ENCODE measurements around the gene VWA7. TPM values are rescaled to one million over a fixed set of nuclear protein-coding genes. Genes with fewer than 3 reads are reported as not detected.

The VWA7 gene
- total RNA-seq, 1 donor from 2014 or later: 0.54 TPM

- Histone ChIP-seq H4K20me1 (ENCODE audit: insufficient read depth, low read length) (no peaks in the 10 kb centered on the region), H3K4me1 (ENCODE audit: insufficient read depth, low read length) (peaks cover 12% of the 10 kb centered on the region), H3K79me2 (ENCODE audit: insufficient read depth, low read length) (no peaks in the 10 kb centered on the region), H3K27ac (ENCODE audit: low read depth, low read length) (no peak overlapping the region), H3K27me3 (ENCODE audit: insufficient read depth, low read length) (no peaks in the 10 kb centered on the region), H3K4me2 (ENCODE audit: low read length) (no peak overlapping the region), H3K36me3 (ENCODE audit: insufficient read depth, low read length) (no peaks in the 10 kb centered on the region), H3K4me3 (ENCODE audit: insufficient read depth, low read depth, low read length) (no peak overlapping the region), H3K9me3 (ENCODE audit: insufficient read depth, low read depth, low read length) (no peaks in the 10 kb centered on the region), H3K9ac (ENCODE audit: low read length) (no peak overlapping the region), H2AFZ (ENCODE audit: low read depth, low read length) (no peak overlapping the region)
- TF ChIP-seq CTCF (IDR thresholded peaks at IDR 0.05; ENCODE audit: insufficient read depth, low read depth, low read length): no peak
- no peak for TF ChIP-seq EZH2 (IDR thresholded peaks at IDR 0.05; ENCODE audit: insufficient read depth, low read length)
- no peak for FAIRE-seq
- peaks cover 21% of the 10 kb centered on the region for H3K36me3 Mint-ChIP-seq (ENCODE audit: low read depth, unreplicated experiment)
- no peaks in the 10 kb centered on the region for H3K9me3 Mint-ChIP-seq (ENCODE audit: unreplicated experiment)
- H3K4me1 Mint-ChIP-seq (ENCODE audit: low read depth, unreplicated experiment): peaks cover 6% of the 10 kb centered on the region
- no peak overlapping the region for H3K27ac Mint-ChIP-seq (ENCODE audit: unreplicated experiment)
- no peak overlapping the region for H3K4me3 Mint-ChIP-seq (ENCODE audit: unreplicated experiment)
- DNase-seq (ENCODE audit: low read depth): no peak
- H3K27me3 Mint-ChIP-seq (ENCODE audit: low read depth, unreplicated experiment): peaks cover 6% of the 10 kb centered on the region
Observed at GRCh38 chr6:31764198-31764597, 12.9 kb downstream of the VWA7 start.

- H3K79me2 ChIP-seq (ENCODE audit: insufficient read depth, low read length): no peaks in the 10 kb centered on the region
- Mint-ChIP-seq H3K27me3 (ENCODE audit: low read depth, unreplicated experiment) (peaks cover 6% of the 10 kb centered on the region), H3K4me1 (ENCODE audit: low read depth, unreplicated experiment) (peaks cover 6% of the 10 kb centered on the region), H3K27ac (ENCODE audit: unreplicated experiment) (peak overlapping the region; percentile 17), H3K4me3 (ENCODE audit: unreplicated experiment) (peak overlapping the region; percentile 8), H3K36me3 (ENCODE audit: low read depth, unreplicated experiment) (peaks cover 21% of the 10 kb centered on the region), H3K9me3 (ENCODE audit: unreplicated experiment) (no peaks in the 10 kb centered on the region)
- H4K20me1 ChIP-seq (ENCODE audit: insufficient read depth, low read length): no peaks in the 10 kb centered on the region
- no peaks in the 10 kb centered on the region for H3K27me3 ChIP-seq (ENCODE audit: insufficient read depth, low read length)
- FAIRE-seq: peak; percentile 93
- peak overlapping the region; percentile 25 for H3K4me2 ChIP-seq (ENCODE audit: low read length)
- peaks cover 12% of the 10 kb centered on the region for H3K4me1 ChIP-seq (ENCODE audit: insufficient read depth, low read length)
- no peak overlapping the region for H3K4me3 ChIP-seq (ENCODE audit: insufficient read depth, low read depth, low read length)
- H3K27ac ChIP-seq (ENCODE audit: low read depth, low read length): no peak overlapping the region
- H2AFZ ChIP-seq (ENCODE audit: low read depth, low read length): no peak overlapping the region
- TF ChIP-seq EZH2 (IDR thresholded peaks at IDR 0.05; ENCODE audit: insufficient read depth, low read length): no peak
- TF ChIP-seq CTCF (IDR thresholded peaks at IDR 0.05; ENCODE audit: insufficient read depth, low read depth, low read length): no peak
- no peaks in the 10 kb centered on the region for H3K9me3 ChIP-seq (ENCODE audit: insufficient read depth, low read depth, low read length)
- no peak overlapping the region for H3K9ac ChIP-seq (ENCODE audit: low read length)
- DNase-seq (ENCODE audit: low read depth): peak; percentile 34
- H3K36me3 ChIP-seq (ENCODE audit: insufficient read depth, low read length): no peaks in the 10 kb centered on the region
Observed at GRCh38 chr6:31763619-31763940, 13.5 kb downstream of the VWA7 start.

GRCh38 chr6:31762878-31763618 lies 14.1 kb downstream of the VWA7 start:
- peak overlapping the region; percentile 25 for H3K4me2 ChIP-seq (ENCODE audit: low read length)
- no peak overlapping the region for H3K27ac ChIP-seq (ENCODE audit: low read depth, low read length)
- no peak for TF ChIP-seq EZH2 (IDR thresholded peaks at IDR 0.05; ENCODE audit: insufficient read depth, low read length)
- no peak for TF ChIP-seq CTCF (IDR thresholded peaks at IDR 0.05; ENCODE audit: insufficient read depth, low read depth, low read length)
- FAIRE-seq (no peak), DNase-seq (ENCODE audit: low read depth) (no peak)
- no peaks in the 10 kb centered on the region for H3K9me3 ChIP-seq (ENCODE audit: insufficient read depth, low read depth, low read length)
- no peaks in the 10 kb centered on the region for H3K27me3 ChIP-seq (ENCODE audit: insufficient read depth, low read length)
- Mint-ChIP-seq H3K36me3 (ENCODE audit: low read depth, unreplicated experiment) (peaks cover 24% of the 10 kb centered on the region), H3K4me3 (ENCODE audit: unreplicated experiment) (no peak overlapping the region), H3K27ac (ENCODE audit: unreplicated experiment) (peak overlapping the region; percentile 17), H3K9me3 (ENCODE audit: unreplicated experiment) (peaks cover 3% of the 10 kb centered on the region), H3K4me1 (ENCODE audit: low read depth, unreplicated experiment) (peaks cover 6% of the 10 kb centered on the region), H3K27me3 (ENCODE audit: low read depth, unreplicated experiment) (peaks cover 6% of the 10 kb centered on the region)
- H3K4me1 ChIP-seq (ENCODE audit: insufficient read depth, low read length): peaks cover 12% of the 10 kb centered on the region
- H2AFZ ChIP-seq (ENCODE audit: low read depth, low read length): no peak overlapping the region
- no peak overlapping the region for H3K4me3 ChIP-seq (ENCODE audit: insufficient read depth, low read depth, low read length)
- no peak overlapping the region for H3K9ac ChIP-seq (ENCODE audit: low read length)
- no peaks in the 10 kb centered on the region for H4K20me1 ChIP-seq (ENCODE audit: insufficient read depth, low read length)
- no peaks in the 10 kb centered on the region for H3K79me2 ChIP-seq (ENCODE audit: insufficient read depth, low read length)
- H3K36me3 ChIP-seq (ENCODE audit: insufficient read depth, low read length): no peaks in the 10 kb centered on the region
